Liver (tissue), 9 donors: ENCODE data around the gene FKBP6. TPM values are rescaled to one million over a fixed set of nuclear protein-coding genes. Genes with fewer than 3 reads are reported as not detected.

Experiments
- DNase-seq: peaks from one replicate; pipeline ENCODE4 v3.0.0-alpha.2; 2017; ENCODE audit warnings: low spot score
- H3K27ac ChIP-seq, 2 donors: one replicate each; pipeline ENCODE4 v1.7.0; 2013; ENCODE audit warnings: inconsistent platforms in 2 of 2, low read length in 2 of 2, control low read depth in 1 of 2, low read depth in 1 of 2, mild to moderate bottlenecking in 1 of 2
- H3K27me3 ChIP-seq, 4 donors: one replicate each; pipeline versions ENCODE4 v1.6.1 to v1.7.0; 2013; ENCODE audit warnings: low read length in 3 of 4, inconsistent platforms in 1 of 4, mild to moderate bottlenecking in 1 of 4, moderate library complexity in 1 of 4; ENCODE audit not compliant: control insufficient read depth in 4 of 4, insufficient read depth in 4 of 4
- H3K36me3 ChIP-seq, 4 donors: one replicate each; pipeline versions ENCODE4 v1.6.1 to v1.7.0; 2013; ENCODE audit warnings: low read length in 3 of 4, mild to moderate bottlenecking in 3 of 4, low read depth in 1 of 4, moderate library complexity in 1 of 4; ENCODE audit not compliant: control insufficient read depth in 4 of 4, insufficient read depth in 3 of 4
- H3K4me1 ChIP-seq, 4 donors: one replicate each; pipeline versions ENCODE4 v1.6.1 to v1.7.0; 2013; ENCODE audit warnings: low read length in 3 of 4, mild to moderate bottlenecking in 3 of 4, moderate library complexity in 1 of 4; ENCODE audit not compliant: control insufficient read depth in 4 of 4, insufficient read depth in 4 of 4
- H3K4me3 ChIP-seq, 3 donors: one replicate each; pipeline versions ENCODE4 v1.6.1 to v1.7.0; 2013; ENCODE audit warnings: low read length in 3 of 3, control low read depth in 1 of 3, low read depth in 1 of 3, mild to moderate bottlenecking in 1 of 3
- H3K9ac ChIP-seq, 2 donors: one replicate each; pipeline ENCODE4 v1.7.0; 2013; ENCODE audit warnings: low read length in 2 of 2, mild to moderate bottlenecking in 2 of 2, moderate library complexity in 2 of 2, control low read depth in 1 of 2, low read depth in 1 of 2
- H3K9me3 ChIP-seq, 4 donors: one replicate each; pipeline versions ENCODE4 v1.6.1 to v1.7.0; 2013; ENCODE audit warnings: low read length in 3 of 4; ENCODE audit not compliant: control insufficient read depth in 4 of 4
- EGR1 ChIP-seq, 2 donors: IDR thresholded peaks; 2 replicates each; pipeline ENCODE4 v1.6.1; 2016 to 2018; ENCODE audit warnings: antibody characterized with exemption in 2 of 2, low read depth in 2 of 2
- FOXA2 ChIP-seq: IDR thresholded peaks from 2 replicates; pipeline ENCODE4 v1.6.1; 2016; ENCODE audit warnings: antibody characterized with exemption
- HNF4A ChIP-seq, 2 donors: conservative IDR thresholded peaks; 2 replicates each; pipeline ENCODE4 v1.6.1; 2016; ENCODE audit warnings: antibody characterized with exemption in 2 of 2, mild to moderate bottlenecking in 2 of 2
- HNF4G ChIP-seq: IDR thresholded peaks from 2 replicates; pipeline ENCODE4 v1.6.1; 2016; ENCODE audit warnings: antibody characterized with exemption
- JUND ChIP-seq, 2 donors: IDR thresholded peaks; 2 replicates each; pipeline ENCODE4 v1.6.1; 2016; ENCODE audit warnings: antibody characterized with exemption in 2 of 2
- NR2F2 ChIP-seq: IDR thresholded peaks from 2 replicates; pipeline ENCODE4 v1.6.1; 2016; ENCODE audit warnings: antibody characterized with exemption
- RAD21 ChIP-seq, 2 donors: IDR thresholded peaks; 2 replicates each; pipeline ENCODE4 v1.6.1; 2016; ENCODE audit warnings: antibody characterized with exemption in 2 of 2, mild to moderate bottlenecking in 2 of 2
- RXRA ChIP-seq, 2 donors: IDR thresholded peaks; 2 replicates each; pipeline ENCODE4 v1.6.1; 2017 to 2018; ENCODE audit warnings: antibody characterized with exemption in 2 of 2, mild to moderate bottlenecking in 1 of 2
- SP1 ChIP-seq: IDR thresholded peaks from 2 replicates; pipeline ENCODE4 v1.6.1; 2018; ENCODE audit warnings: antibody characterized with exemption, mild to moderate bottlenecking
- TAF1 ChIP-seq: conservative IDR thresholded peaks from 2 replicates; pipeline ENCODE4 v1.6.1; 2016; ENCODE audit warnings: antibody characterized with exemption, mild to moderate bottlenecking
- YY1 ChIP-seq: IDR thresholded peaks from 2 replicates; pipeline ENCODE4 v1.6.1; 2016; ENCODE audit warnings: antibody characterized with exemption, mild to moderate bottlenecking
- ZBTB33 ChIP-seq: IDR thresholded peaks from 2 replicates; pipeline ENCODE4 v1.6.1; 2016; ENCODE audit warnings: antibody characterized with exemption
- WGBS: extraction: QIAGEN DNeasy Blood & Tissue Kit; methylation state at CpG from one replicate; pipeline ENCODE4 v1.1.7; 2013; 5-methylcytosine and 5-hydroxymethylcytosine counted together
- polyA plus RNA-seq, 2 donors: library from polyadenylated mRNA; stranded (reverse) in 1 of 2; unstranded in 1 of 2; fragments of 200-250 nt in 1 of 2; fragments of >200 nt in 1 of 2; fragmentation: Nextera tagmentation in 1 of 2; extraction: Ambion mirVana in 1 of 2; gene quantifications; one replicate each; pipeline versions ENCODE4 v1.2.1 to v1.2.3, GENCODE V29; 2013 to 2015
- total RNA-seq, 2 donors: library from RNA; depleted of rRNA; stranded (reverse); fragments of >200 nt; gene quantifications; one replicate each; pipeline ENCODE4 v1.2.3, GENCODE V29; 2014
- TF ChIP-seq, protein P1 (sequence below): IDR thresholded peaks from 2 replicates; pipeline ENCODE4 v1.6.1; 2016; ENCODE audit warnings: antibody characterized with exemption, mild to moderate bottlenecking
- TF ChIP-seq, protein P2 (sequence below): IDR thresholded peaks from 2 replicates; pipeline ENCODE4 v1.6.1; 2016; ENCODE audit warnings: antibody characterized with exemption
- TF ChIP-seq, protein P3 (sequence below): fragments of 150-350 bp; IDR thresholded peaks from 2 replicates; pipeline ENCODE4 v1.5.1; 2017; ENCODE audit warnings: improper control_type of control experiment, low read depth, low read length; ENCODE audit not compliant: missing input control
- TF ChIP-seq, protein P4 (sequence below): IDR thresholded peaks from 2 replicates; pipeline ENCODE4 v1.6.1; 2016; ENCODE audit warnings: antibody characterized with exemption
- donor health status: healthy.
- donor health status: healthy.
- donor health status: healthy.
- donor health status: healthy.
- donor health status: healthy.

The FKBP6 gene
- total and polyA plus RNA-seq, 4 donors, result not detected

DNA sequence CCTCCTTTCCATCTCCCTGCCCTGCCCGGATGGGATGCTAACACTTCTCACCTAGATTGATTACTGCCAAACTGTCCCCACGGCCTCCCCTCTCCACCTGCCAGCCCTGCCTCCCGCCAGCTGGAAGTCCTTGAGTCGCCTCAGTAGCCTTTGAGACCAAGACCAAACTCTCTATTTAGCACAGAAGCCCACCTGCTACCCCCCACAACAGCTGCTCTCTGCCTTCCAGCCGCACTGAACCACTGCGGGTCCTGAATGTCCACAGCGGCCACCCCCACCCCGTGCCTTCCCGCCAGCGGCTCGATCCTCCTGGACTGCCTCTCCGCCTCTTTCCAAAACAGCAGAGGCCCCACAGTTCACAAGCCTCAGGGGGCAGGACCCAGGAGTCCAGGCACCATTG is 39.0 kb downstream of the FKBP6 start:
- 94% methylated on average over 12 of the region's 12 CpGs for WGBS
- Histone ChIP-seq H3K36me3 (no peaks in the 10 kb centered on the region), H3K9ac (no peak overlapping the region), H3K4me1 (no peaks in the 10 kb centered on the region), H3K27me3 (no peaks in the 10 kb centered on the region), H3K27ac (no peak overlapping the region), H3K4me3 (no peak overlapping the region), H3K9me3 (no peaks in the 10 kb centered on the region)
- no peak for DNase-seq
- TF ChIP-seq FOXA2 (no peak), JUND (IDR thresholded peaks at IDR 0.05) (no peak)

DNA sequence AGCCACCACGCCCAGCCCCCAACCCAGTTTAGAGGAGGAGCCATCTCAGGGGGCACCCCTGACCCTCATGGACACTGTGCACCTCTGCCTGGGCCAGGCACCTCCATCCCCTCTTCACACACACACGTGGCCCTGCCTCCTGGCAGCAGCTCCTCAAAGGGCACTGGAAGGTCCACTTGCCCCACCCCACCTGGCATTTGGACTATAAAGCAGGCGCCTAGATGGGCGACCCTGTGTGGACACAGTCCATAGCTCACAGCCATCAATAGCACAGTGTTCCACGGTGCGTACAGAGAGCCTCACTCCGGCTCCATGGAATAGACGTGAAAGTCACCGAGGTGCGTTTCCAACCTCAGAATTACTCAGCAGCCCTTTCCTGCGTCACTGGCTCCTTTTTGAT is 41.0 kb downstream of the FKBP6 start:
- no peak for DNase-seq
- no peak overlapping the region for H3K27ac ChIP-seq
- no peaks in the 10 kb centered on the region for H3K27me3 ChIP-seq
- no peak overlapping the region for H3K9ac ChIP-seq
- no peaks in the 10 kb centered on the region for H3K4me1 ChIP-seq
- H3K4me3 ChIP-seq, result no peak overlapping the region
- whole genome bisulfite sequencing, result 63% methylated on average over 11 of the region's 11 CpGs
- no peaks in the 10 kb centered on the region for H3K36me3 ChIP-seq
- H3K9me3 ChIP-seq, result no peaks in the 10 kb centered on the region
- TF ChIP-seq ZBTB33 (no peak), FOXA2 (no peak), YY1 (no peak), RAD21 (IDR thresholded peaks at IDR 0.05) (no peak), HNF4A (conservative IDR thresholded peaks at IDR 0.05) (no peak), SP1 (no peak)
- TF ChIP-seq, protein P1, sequence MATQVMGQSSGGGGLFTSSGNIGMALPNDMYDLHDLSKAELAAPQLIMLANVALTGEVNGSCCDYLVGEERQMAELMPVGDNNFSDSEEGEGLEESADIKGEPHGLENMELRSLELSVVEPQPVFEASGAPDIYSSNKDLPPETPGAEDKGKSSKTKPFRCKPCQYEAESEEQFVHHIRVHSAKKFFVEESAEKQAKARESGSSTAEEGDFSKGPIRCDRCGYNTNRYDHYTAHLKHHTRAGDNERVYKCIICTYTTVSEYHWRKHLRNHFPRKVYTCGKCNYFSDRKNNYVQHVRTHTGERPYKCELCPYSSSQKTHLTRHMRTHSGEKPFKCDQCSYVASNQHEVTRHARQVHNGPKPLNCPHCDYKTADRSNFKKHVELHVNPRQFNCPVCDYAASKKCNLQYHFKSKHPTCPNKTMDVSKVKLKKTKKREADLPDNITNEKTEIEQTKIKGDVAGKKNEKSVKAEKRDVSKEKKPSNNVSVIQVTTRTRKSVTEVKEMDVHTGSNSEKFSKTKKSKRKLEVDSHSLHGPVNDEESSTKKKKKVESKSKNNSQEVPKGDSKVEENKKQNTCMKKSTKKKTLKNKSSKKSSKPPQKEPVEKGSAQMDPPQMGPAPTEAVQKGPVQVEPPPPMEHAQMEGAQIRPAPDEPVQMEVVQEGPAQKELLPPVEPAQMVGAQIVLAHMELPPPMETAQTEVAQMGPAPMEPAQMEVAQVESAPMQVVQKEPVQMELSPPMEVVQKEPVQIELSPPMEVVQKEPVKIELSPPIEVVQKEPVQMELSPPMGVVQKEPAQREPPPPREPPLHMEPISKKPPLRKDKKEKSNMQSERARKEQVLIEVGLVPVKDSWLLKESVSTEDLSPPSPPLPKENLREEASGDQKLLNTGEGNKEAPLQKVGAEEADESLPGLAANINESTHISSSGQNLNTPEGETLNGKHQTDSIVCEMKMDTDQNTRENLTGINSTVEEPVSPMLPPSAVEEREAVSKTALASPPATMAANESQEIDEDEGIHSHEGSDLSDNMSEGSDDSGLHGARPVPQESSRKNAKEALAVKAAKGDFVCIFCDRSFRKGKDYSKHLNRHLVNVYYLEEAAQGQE, result no peak
- TF ChIP-seq, protein P2, sequence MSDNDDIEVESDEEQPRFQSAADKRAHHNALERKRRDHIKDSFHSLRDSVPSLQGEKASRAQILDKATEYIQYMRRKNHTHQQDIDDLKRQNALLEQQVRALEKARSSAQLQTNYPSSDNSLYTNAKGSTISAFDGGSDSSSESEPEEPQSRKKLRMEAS, result no peak

DNA sequence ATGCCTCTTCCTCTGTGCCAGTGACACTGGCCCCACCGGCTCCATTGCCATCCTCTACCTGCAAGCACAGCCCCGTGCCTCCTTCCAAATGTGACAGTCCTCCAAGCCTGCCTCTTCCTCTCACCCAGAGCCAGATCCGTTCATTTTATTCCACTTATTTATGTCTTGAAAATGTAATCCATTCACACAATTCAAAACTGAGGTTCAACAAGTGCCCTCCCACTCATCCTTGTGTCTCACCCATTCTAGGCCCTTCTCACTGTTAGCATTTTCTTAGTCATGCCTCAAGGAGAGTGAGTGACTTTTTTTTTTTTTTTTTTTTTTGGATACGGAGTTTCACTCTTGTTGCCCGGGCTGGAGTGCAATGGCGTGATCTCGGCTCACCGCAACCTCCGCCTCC is 41.7 kb downstream of the FKBP6 start:
- 96% methylated on average over 9 of the region's 9 CpGs for WGBS
- Histone ChIP-seq H3K27me3 (no peaks in the 10 kb centered on the region), H3K27ac (no peak overlapping the region), H3K36me3 (no peaks in the 10 kb centered on the region), H3K4me3 (no peak overlapping the region), H3K9me3 (no peaks in the 10 kb centered on the region), H3K4me1 (no peaks in the 10 kb centered on the region), H3K9ac (no peak overlapping the region)
- DNase-seq, result no peak
- TF ChIP-seq TAF1, result no peak
- no peak for TF ChIP-seq RAD21 (IDR thresholded peaks at IDR 0.05)
- TF ChIP-seq ZBTB33, result no peak
- TF ChIP-seq, protein P2, result no peak
- TF ChIP-seq HNF4G, result no peak
- no peak for TF ChIP-seq EGR1 (IDR thresholded peaks at IDR 0.05; ENCODE audit: low read depth in 2 of 2)
- TF ChIP-seq, protein P3, sequence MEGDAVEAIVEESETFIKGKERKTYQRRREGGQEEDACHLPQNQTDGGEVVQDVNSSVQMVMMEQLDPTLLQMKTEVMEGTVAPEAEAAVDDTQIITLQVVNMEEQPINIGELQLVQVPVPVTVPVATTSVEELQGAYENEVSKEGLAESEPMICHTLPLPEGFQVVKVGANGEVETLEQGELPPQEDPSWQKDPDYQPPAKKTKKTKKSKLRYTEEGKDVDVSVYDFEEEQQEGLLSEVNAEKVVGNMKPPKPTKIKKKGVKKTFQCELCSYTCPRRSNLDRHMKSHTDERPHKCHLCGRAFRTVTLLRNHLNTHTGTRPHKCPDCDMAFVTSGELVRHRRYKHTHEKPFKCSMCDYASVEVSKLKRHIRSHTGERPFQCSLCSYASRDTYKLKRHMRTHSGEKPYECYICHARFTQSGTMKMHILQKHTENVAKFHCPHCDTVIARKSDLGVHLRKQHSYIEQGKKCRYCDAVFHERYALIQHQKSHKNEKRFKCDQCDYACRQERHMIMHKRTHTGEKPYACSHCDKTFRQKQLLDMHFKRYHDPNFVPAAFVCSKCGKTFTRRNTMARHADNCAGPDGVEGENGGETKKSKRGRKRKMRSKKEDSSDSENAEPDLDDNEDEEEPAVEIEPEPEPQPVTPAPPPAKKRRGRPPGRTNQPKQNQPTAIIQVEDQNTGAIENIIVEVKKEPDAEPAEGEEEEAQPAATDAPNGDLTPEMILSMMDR, result no peak
- no peak for TF ChIP-seq RXRA (IDR thresholded peaks at IDR 0.05)
- TF ChIP-seq, protein P4, sequence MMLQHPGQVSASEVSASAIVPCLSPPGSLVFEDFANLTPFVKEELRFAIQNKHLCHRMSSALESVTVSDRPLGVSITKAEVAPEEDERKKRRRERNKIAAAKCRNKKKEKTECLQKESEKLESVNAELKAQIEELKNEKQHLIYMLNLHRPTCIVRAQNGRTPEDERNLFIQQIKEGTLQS, result no peak
- TF ChIP-seq FOXA2, result no peak
- no peak for TF ChIP-seq NR2F2
